Stimulated activated CD8-positive, alpha-beta memory T cell treated with anti-CD3 and anti-CD28 coated beads, Interleukin-15, amount 100 ng/mL, for 4 hours (primary cell): ENCODE measurements around the gene RBMS1.
"Not testable (repeated sequence)": the region's sequence is repeated elsewhere in the genome, so short reads cannot be mapped to it uniquely, and the experiment has no call there.

Source experiments
- DNase-seq, 2 donors: peaks; one replicate each; pipeline ENCODE4 v3.0.0-alpha.2; 2020; ENCODE audit warnings: low read depth in 2 of 2

The RBMS1 gene

DNA sequence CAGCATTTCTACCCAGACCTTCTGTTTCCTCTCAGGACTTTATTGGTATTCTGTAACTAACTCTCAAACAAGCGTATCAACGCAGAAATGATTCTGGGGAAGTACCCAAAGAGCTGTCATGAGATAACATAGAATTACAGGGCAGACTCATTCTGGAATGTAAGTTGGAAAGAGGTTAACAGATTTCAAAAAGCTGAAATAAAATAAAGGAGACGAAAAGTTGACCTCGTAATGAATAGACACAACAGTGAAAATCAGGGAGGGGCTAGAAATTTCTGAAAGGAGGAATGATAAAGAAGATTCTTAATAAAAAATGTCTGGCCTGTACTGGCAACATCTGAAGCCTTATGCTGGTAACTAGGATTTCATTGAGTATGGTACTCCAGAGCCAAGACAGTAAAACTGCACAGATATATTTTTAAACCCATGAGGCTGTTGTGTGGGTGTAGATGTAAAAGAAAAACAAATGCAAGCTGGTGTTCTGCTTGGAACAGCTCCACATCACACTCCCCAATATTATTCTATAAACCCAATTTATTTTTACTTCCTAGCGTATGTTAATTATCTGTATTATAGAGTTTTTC lies 23.9 kb downstream of the RBMS1 start:
- DNase-seq = no peak

DNA sequence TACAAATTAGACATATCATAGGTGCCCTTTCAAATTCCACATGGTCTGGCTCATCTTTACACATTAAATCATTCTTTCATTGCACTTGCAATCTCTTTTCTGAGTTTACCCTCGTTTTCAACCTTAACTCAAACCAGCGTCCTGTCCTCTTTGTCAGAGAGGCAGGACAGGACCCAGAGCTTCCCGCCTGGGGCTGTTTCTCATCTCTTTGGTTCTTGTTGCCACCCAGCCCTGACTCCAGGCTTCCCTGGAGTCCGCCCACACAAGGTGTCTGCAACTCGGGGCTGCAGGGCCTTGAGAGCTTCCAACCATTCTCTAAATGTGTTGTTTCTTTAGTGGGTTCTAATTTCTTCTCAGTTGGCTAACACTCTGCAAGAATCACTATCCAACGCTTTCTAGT lies 24.4 kb downstream of the RBMS1 start:
- no peak for DNase-seq

DNA sequence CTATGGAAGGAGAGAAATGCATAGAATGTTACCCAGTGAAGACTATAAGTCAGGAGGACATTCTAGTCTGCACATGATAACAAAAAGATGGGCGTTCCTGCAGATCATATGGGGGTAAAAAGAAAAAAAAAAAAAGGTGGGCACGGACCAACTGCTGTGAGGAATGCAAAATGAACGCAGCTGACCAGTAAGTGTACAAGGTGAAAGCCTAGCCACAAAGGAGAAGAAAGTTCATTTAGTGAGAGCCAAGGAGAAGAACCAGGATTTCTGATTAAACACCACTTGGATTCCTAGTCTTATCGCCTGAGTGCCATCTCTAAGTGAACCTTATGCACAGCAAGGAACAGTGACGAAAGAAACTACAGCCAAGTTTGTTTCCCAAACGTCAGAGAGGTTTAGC lies 26.5 kb downstream of the RBMS1 start:
- DNase-seq = no peak

DNA sequence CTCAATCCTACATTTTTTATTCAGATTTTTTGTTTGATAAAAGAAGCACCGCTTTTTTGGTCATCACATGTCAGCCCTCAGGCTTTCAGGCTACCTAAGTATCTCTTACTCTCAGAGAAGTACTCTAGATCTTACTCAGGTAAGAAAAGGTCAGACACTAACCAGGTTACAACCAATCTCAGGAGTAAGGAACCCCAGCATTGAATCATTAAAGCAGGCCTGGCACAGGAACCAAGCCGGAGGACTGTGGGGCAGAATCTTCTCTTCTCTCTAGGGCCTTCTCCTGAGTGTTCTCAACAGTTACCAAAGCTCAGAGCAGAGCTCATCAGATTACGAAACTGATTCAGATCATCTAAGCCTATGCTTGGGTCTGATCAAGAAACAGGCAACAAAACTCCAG lies 28.2 kb downstream of the RBMS1 start:
- DNase-seq = no peak

DNA sequence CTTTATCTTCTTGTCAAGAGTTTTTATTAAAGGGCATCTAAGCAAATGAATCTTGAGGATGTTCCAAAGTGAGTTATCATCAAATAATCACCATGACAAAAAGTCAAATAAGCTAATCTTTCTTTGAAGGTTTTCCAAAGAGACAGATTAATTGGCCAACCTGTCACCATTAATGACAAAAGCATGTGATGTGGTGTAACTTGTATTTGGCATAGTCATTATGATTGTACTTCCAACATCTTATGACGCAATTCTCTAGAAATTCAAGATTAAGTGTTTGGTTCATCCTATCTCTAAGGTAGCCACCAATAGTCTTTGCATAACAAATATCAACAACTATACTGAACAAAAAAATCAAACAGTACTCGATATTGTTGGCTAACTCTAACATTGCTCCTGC lies 28.6 kb downstream of the RBMS1 start:
- DNase-seq = no peak

DNA sequence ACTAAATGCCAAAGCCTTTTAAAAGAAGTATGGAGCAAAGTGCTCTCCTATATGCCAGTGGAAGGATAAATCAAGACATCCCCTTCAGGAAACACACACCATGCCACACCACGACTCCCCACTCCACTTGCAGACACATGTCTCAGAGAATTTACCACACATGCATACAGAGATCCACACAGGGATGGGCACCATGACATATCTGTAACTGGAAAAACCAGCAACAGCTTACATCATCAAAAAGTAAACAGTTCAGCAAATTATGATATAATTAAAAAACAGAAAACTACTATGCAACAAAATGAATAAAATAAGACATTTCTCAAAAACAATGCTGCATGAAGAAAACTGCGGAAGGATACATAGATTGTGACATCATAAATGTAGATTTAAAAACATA lies 29.6 kb downstream of the RBMS1 start:
- DNase-seq = no peak

DNA sequence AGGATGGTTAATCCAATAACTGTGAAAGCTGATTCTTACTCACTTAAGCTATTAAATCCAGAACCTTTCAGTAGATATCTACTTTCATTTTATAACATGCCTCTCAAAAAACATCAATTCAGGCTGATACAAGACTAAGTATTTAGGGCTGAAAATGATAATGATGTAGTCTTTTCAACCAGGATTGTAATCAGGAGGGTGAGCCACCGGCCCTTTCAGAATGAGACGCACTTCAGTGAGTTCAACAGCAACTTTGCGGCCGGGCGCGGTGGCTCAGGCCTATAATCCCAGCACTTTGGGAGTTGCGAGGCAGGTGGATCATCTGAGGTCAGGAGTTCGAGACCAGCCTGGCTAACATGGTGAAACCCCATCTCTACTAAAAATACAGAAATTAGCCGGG lies 30.4 kb downstream of the RBMS1 start:
- no peak for DNase-seq

DNA sequence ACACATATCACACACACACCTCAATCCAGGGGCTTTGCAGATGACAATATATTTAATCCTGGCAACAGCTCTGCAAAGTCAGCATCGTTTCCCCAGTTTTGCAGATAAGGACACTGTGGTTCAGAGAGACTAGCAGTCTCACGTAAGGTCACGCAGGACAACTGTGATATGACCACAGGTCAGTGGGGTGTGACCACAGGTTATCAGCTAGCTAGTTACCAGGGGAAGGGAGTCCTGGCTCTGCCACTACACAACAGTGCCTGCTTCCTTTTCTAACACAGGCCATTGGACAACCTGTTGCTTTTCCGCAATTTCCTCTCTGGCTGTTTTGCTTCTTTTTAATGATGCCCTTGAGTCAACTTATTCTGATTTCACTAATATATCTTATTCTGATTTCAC lies 33.3 kb downstream of the RBMS1 start:
- DNase-seq = no peak

DNA sequence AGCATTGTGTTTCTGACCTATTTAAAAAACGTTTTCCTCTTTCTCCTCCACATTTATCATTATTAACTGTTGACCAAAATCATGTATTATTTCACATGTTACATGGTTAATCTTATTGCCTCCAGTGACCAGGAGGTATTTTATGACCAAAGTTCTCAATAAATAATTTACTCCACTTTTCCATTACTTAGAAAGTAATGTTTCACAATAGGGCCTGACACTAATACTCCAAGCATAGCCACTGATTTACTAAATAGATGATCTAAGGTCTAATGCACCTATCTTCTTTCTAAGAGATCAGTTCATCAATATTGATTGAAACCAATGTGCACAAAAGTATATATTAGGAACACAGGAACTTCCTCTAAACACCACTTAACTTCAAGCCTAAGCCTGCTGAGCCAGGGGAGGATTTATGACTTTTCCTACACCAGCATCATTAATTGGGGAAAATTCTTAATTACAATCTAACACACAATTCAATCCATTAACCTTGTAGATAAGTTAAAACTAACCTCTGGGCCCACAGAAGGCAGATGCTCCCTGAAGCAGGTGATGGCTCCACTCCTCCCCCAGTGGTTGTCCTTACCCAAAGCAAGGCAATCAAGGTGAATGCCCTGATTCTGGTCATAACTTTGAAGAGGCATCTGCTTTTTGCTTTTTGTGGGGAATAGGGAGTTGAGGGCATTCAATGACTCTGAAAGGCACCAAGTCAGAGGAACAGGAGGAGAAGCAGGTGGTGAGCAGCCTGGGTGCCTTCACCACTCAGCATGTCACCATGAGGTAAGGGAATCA lies 33.9 kb downstream of the RBMS1 start:
- DNase-seq = no peak

DNA sequence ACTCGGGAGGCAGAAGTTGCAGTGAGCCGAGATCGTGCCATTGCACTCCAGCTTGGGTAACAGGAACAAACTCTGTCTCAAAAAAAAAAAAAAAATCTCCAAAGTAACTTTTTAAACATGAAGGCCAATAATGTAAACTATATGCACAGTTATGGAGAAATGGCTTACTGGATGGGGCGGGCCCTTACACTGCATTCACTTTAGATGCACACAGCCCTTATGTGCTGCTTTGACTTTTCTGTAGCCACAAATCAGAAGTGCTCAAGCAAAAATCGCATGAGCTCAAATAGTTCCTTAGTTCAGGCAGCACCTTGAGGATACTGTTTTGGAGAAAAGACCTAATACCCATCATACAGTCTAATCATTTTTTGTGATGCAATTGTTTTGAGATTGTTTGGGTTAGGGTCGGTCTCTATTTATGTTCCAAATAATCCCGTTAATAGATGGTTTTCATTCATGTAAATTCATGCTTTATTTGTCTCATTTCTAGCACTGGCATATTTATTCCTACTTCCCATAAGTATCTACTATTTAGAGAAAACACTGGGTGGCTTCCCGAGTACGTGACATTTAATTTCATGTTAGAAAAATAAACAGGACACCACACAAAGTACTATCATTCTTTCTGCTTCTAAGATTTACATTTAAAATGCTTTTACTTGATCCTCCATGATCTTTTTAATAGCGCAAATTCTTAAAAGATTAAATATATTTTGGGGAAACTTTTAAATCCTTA lies 34.7 kb downstream of the RBMS1 start:
- DNase-seq = no peak

DNA sequence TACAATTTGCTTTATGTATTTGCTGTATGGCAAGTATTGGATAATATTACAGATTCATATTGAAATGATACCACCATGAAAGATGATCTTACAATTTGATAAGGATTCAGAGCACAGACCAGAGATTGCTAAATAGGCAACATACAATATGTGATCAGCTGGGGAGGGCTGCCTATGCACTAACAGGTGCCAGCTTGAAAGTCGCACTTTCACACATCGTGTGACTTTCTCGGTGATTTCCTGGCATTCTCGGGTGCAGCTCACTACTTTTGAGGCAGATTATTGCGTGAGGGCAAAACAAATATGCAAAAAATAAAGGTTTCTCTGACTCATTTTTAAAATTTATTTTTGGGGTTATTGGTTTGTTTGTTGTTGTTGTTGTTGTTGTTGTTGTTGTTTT lies 36.0 kb downstream of the RBMS1 start:
- DNase-seq = no peak

DNA sequence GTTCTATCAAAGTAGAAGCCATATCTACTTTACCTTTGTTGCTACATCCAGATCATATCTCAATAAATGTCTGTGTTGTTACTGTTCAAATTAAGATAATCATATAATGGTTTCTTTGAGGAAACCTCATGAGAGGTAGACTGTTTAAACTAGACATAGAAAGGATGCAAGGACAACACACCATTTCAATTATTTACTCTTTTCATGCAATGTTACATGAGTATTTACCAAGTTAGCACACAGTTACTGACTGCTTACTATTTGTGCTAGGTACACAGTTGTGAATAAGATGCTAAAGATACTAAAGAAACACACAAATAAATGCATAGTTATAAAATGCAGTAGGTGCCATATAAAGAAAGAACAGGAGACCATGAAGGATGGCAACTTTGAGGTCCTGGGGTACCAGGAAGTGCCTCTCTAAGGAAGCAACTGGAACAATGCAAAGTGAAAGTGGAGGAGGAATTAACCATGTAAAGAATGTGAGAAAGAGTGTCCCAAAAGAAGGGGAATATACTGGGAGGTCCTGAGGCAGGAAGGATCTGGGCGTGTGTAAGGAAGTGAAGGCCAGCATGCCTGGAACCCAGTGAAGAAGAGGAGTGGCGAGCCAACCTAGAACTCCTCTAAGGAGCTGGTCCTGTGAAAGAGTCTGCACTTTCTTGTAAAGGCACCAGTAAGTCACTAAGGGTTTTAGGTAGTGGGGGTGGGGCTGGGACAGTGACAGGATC lies 39.4 kb downstream of the RBMS1 start:
- DNase-seq = no peak

DNA sequence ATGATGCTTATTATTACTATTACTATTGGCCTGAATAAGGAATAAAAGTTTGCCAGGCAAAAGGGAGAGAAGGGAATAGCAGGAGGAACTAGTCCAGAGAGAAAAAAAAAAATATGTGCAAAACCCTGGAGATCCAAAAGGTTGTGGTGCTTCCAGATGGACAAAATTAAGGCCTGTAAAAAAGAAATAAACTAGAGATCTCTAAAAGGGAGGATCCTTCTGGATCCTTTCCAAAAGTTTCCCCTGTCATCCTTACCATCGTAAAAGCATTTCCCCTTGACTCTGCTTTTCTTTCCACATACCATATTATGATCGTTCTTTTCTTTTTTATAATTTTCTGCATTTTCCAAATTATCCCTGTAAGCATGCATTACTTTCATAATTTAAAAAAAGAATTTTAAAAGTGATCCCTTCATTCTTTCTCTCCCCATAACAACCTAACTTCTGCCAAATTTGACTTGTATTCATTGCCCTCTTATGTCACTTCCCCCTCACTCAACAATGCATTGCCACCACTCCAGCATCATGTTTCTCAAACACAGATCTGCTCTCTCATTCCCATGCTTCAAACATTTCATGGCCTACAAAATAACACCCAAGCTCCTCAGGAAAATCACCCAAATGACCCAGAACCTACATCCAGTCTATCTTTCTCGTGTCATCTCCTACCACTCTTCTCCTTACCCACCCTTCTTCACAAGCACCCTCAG lies 40.3 kb downstream of the RBMS1 start:
- no peak for DNase-seq

DNA sequence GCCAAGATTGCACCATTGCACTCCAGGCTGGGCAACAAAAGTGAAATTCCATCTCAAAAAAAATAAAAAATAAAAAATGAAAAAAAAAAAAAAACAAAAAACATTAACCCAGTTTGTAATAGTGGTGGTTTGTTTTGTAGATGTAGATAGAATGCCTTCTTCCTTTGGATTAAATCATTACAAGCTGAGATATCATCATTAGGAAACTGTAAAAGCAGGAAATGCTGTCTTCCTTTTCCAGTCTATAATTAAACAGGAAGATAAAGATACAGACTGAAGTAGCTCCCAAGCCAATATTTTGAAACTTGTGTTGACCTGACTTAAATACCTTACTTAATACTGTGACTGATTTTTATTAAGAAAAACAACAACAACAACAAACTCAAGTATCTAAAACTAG lies 43.1 kb downstream of the RBMS1 start:
- DNase-seq = no peak

DNA sequence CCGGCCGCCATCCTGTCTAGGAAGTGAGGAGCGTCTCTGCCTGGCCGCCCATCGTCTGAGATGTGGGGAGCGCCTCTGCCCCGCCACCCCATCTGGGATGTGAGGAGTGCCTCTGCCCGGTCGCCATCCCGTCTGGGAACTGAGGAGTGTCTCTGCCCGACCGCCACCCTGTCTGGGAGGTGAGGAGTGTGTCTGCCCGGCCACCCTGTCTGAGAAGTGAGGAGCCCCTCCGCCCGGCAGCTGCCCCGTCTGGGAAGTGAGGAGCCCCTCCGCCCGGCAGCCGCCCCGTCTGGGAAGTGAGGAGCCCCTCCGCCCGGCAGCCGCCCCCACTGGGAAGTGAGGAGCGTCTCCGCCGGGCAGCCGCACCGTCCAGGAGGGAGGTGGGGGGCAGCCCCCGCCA lies 44.8 kb downstream of the RBMS1 start:
- not testable (repeated sequence) for DNase-seq

DNA sequence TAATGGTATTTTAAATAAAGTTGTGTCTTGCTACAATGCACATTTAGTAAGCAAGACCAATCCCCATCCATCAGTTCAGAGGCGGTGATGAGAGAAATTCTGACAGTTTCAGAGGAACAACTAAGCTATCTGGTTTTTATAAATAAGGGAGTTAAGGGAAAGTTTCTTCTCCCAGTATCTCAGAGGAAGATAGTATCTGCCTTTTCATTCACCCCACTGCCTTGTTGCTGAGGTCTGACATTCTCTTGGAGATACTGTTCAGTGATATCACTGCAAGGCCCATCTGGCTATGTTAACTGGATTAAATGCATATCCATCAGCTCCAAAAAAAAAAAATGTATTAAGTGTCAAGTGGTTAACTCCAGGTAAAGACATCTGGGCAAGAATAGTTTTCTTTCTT lies 47.9 kb downstream of the RBMS1 start:
- no peak for DNase-seq

DNA sequence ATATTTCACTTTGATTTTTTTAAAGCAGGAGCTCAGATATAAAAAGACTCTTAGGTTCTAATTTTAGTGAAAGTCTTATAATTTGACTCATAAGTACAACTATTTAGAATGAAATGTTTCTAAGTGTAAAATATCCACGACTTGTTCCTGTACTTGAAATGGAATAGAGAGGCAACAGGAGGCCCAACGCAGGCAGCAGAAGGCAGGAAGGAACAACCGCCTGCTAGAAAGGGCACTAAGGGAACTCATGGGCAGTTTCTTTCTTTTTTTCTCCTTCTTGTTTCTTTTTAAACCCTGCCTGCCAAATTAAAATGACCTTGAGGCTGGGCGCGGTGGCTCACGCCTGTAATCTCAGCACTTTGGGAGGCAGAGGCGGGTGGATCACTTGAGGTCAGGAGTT lies 51.0 kb downstream of the RBMS1 start:
- no peak for DNase-seq

DNA sequence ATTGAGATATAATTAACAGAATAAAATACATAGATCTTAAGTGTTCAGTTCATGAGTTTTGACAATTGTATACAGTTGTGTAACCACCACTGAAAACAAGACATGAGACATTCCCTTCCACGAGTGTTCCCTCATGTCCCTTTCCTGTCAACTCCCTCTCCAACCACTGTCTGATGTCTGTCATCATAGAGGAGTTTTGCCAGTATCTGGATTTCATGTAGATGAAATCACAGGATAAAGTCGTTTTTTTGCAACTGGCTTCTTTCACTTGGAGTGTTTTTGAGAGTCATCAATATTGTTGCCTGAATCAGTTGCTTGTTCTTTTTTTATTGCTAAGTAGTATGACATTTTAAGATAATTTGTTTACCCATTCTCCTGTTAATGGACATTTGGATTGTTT lies 52.7 kb downstream of the RBMS1 start:
- DNase-seq = no peak

DNA sequence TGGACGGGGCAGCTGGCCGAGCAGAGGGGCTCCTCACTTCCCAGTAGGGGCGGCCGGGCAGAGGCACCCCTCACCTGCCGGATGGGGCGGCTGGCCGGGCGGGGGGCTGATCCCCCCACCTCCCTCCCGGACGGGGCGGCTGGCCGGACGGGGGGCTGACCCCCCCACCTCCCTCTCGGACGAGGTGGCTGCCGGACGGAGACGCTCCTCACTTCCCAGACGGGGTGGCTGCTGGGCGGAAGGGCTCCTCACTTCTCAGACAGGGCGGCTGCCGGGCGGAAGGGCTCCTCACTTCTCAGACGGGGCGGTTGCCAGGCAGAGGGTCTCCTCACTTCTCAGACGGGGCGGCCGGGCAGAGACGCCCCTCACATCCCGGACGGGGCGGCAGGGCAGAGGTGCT lies 54.6 kb downstream of the RBMS1 start:
- not testable (repeated sequence) for DNase-seq

DNA sequence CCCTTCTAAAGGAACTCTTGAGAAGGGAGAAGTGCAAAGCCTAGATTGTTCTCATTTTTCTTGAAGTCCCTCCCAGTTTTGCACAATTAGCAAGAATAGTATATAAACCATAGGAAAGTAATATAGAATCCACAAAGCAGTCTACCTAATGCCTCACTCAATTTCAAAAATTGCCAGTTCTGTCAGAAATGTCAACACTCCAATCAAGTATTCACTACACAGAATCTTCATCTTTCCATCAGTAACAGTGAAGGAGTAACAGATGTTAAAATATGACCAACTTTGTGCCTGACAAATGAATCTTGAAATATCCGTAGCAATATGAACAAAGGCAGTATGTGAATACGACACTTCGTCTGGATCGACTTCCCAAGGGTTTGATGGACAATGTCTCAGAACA lies 56.3 kb downstream of the RBMS1 start:
- no peak for DNase-seq

DNA sequence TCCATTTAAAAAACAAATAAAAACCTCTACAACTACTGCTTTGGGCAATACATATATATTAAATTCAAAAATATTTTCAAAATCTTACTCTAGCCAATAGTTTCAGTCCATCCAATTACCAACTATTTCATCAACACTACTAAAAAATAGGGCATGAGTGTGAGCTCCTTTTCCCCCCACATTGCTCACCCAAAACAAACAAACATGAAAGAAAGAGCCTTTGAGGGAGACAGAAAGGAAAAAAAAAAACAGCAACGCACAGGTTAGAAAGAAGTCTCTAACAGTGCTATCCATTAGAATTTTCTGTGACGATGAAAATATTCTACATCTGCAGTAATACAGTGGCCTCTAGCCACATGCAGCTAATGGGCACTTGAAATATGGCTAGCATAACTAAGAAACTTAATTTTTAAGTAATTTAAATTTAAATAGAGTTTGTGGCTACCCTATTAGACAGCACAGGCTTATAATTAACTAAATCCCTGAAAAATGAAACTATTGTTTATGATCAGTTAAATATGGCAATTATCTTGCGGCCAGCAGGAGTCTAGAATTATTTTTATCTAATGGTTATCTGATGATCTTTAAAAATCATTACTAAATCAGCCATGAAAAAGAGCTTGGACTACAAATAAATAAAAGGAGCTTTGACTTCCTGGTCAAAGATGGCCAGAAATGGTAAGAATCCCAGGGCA lies 59.2 kb downstream of the RBMS1 start:
- DNase-seq = no peak
